ENCODE results near the gene RNF121. TPM values are rescaled to one million over a fixed set of nuclear protein-coding genes. Genes with fewer than 3 reads are reported as not detected.

Gene RNF121
- 10 to 100 TPM; 20.9 to 22.4 TPM for total RNA-seq

DNA sequence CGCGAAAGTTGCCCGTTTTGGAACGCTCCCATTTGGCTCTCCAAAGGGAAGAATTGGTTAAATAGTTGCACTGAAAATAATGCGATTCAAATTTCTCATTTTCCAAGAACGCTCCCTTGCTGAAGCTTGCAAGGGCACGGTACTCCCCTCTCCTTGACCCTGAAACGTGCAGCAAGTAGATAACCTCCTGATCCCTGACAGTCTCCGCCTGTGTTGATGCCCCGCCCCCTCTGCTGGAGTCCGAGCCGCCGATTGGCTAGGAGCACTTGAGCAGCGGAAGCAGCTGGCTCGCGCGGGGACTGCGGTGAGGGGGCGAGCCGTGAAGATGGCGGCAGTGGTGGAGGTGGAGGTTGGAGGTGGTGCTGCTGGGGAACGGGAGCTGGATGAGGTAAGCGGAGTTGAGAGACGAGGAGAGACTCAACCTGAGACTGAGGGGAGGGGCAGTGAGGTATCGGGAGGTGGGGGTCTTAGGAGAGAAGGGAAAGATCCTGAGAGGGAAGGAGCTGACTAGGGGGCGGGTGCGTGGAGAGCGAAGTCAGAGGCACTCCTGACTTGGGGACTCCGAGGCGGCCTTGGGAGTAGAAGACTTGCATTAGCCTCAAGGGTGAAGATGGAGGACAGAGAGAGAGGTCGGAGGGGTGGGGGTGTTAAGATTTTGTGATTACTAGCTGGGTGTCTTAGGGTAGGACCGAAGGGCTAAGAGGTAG is at the start of gene RNF121:
TSS of gene RNF121 (plus strand) at position 310 of the 707 bp plus-strand sequence. CDS start at position 326, 16 bp downstream.

DNA sequence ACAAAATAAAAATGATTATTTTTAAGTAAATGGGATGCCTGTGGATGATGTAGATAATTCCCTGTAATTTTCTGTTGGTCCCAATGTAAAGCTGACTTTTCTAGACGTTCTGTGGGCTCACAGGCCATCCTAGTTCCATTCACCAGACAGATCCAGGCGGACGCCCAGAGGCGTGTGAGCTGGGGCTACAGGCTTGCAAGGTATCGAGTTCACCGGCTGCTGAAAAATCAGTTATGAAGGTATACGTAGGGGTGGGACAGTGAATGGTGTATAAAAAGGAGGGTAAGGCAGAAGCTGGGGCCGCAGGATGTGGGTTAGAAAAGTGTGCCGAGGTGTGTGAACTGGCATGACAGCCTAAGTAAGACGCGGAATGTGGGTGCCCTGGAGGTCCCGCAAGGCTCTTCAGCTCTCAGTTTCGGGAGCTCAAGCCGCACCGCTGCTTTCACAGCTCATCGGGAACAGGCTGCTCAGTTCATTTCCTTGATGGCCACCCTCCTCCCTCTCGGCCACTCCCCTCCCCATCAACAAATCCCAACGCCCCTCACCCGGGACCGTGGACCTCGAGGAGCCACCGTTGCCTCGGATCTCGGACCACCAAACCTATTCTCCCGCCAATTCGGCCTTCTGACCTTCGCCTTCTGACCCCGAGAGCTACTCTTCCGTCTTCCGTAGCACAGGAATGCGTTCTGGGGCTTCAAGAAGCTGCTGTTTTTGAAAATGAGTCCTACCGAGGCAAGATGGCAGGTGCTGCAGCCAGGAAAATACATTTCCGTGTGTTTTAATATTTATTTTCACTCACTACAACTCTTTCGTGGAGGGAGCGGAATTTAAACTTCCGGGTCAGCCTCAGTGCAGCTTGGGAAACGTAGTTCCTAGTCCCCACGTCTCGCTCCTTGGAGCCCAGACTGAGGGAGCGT is 768 bp upstream of the RNF121 start, which contains the start of gene XNDC1N:
TSS of gene XNDC1N (minus strand) at position 775 of the 917 bp plus-strand sequence. CDS start 5,241 bp downstream, outside the sequence.

DNA sequence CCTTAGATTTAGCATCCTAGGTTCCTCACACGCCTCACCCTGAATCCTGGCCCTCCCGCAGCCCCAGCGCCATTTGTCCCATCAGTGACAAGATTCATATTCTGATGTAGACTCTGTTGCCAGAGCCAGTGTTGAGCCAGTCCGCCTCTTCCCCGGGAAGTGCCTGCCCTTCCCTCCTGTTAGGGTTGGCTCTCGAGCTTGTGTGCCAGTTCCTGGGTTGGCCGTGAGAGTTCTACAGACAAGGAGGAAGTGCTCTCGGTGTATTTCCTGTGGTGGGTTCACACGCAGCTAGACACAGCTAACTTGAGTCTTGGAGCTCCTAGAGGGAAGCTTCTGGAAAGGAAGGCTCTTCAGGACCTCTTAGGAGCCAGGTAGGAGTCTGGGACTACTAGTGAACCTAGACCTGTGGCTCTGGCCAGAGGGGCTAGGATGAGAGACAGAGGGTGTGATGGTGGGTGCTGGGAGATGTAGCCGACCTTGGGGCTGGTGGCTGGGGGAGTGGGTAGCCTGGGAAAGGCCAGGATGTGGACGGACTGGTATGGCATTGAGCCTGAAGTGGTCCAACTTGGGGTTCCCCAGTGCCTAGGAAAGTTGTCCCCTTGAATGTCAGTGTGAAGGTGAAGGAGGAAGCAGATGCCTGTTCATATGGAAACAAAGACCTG is 69.9 kb downstream of the RNF121 start, which contains the start of gene IL18BP:
TSS of gene IL18BP (plus strand) at position 261 of the 662 bp plus-strand sequence. CDS start 1,076 bp downstream, outside the sequence.

Other genes with a start within 250 kb of the RNF121 start
- not detected for gene DEFB108B, start 95.8 kb upstream of the RNF121 start, total RNA-seq
- not detected for gene DEFB131B, start 50.6 kb upstream of the RNF121 start, total RNA-seq
- gene XNDC1N, start 452 bp upstream of the RNF121 start, total RNA-seq: 10 to 100 TPM; 12.3 to 14.1 TPM
- 10 to 100 TPM; 13.3 to 16.6 TPM for gene IL18BP, start 69.9 kb downstream of the RNF121 start, total RNA-seq
- 100 to 1,000 TPM; 218 to 220 TPM for gene NUMA1, start 151.5 kb downstream of the RNF121 start, total RNA-seq
- gene LRRC51, start 151.8 kb downstream of the RNF121 start, total RNA-seq: 1 to 10 TPM; 6.0 TPM
- 10 to 100 TPM; 72.8 to 75.1 TPM for gene LAMTOR1, start 174.3 kb downstream of the RNF121 start, total RNA-seq
- gene TOMT, start 176.9 kb downstream of the RNF121 start, total RNA-seq: not detected
- 10 to 100 TPM; 74.3 to 78.6 TPM for gene ANAPC15, start 183.6 kb downstream of the RNF121 start, total RNA-seq
- gene FOLR3, start 206.7 kb downstream of the RNF121 start, total RNA-seq: not detected

Measured in activated naive CD4-positive, alpha-beta T cell treated with anti-CD3 and anti-CD28 coated beads, Interleukin-2, amount 10 ng/mL, durations not matched to agents 5 hours and 36 hours (primary cell).